ENCODE measurements around the gene PODXL2.

The PODXL2 gene

GRCh38 chr3:127658234-127658633, 29.2 kb downstream of the PODXL2 start:
- DNase-seq (ENCODE audit: low spot score) = no peak

- no peak for DNase-seq (ENCODE audit: low spot score)
Observed at GRCh38 chr3:127660621-127661251, 31.8 kb downstream of the PODXL2 start.

GRCh38 chr3:127661600-127661999, 32.6 kb downstream of the PODXL2 start:
- no peak for DNase-seq (ENCODE audit: low spot score)

- no peak for DNase-seq (ENCODE audit: low spot score)
Observed at GRCh38 chr3:127662001-127662469, 33.0 kb downstream of the PODXL2 start.

- no peak for DNase-seq (ENCODE audit: low spot score)
Observed at GRCh38 chr3:127663151-127663550, 34.2 kb downstream of the PODXL2 start.

- DNase-seq (ENCODE audit: low spot score) = no peak
Observed at GRCh38 chr3:127665165-127665564, 36.2 kb downstream of the PODXL2 start.

- DNase-seq (ENCODE audit: low spot score) = no peak
Observed at GRCh38 chr3:127665586-127665985, 36.6 kb downstream of the PODXL2 start.

- no peak for DNase-seq (ENCODE audit: low spot score)
Observed at GRCh38 chr3:127666676-127667075, 37.7 kb downstream of the PODXL2 start.

- no peak for DNase-seq (ENCODE audit: low spot score)
Observed at GRCh38 chr3:127667119-127667681, 38.2 kb downstream of the PODXL2 start.

- no peak for DNase-seq (ENCODE audit: low spot score)
Observed at GRCh38 chr3:127668906-127669305, 39.9 kb downstream of the PODXL2 start.

- DNase-seq (ENCODE audit: low spot score) = no peak
Observed at GRCh38 chr3:127669541-127670228, 40.7 kb downstream of the PODXL2 start.

- DNase-seq (ENCODE audit: low spot score) = no peak
Observed at GRCh38 chr3:127670229-127670559, 41.2 kb downstream of the PODXL2 start.

GRCh38 chr3:127670761-127671522, 42.0 kb downstream of the PODXL2 start:
- no peak for DNase-seq (ENCODE audit: low spot score)

GRCh38 chr3:127671523-127672428, 42.8 kb downstream of the PODXL2 start:
- DNase-seq (ENCODE audit: low spot score) = peak; percentile 19

GRCh38 chr3:127672429-127673190, 43.6 kb downstream of the PODXL2 start, which contains the start of gene ABTB1:
Gene ABTB1, plus strand, starts transcription at chr3:127672952. Its CDS starts 74 bp downstream, at chr3:127673026.
- DNase-seq (ENCODE audit: low spot score) = peak; percentile 86

- peak; percentile 49 for DNase-seq (ENCODE audit: low spot score)
Observed at GRCh38 chr3:127673191-127674100, 44.5 kb downstream of the PODXL2 start.

GRCh38 chr3:127674101-127674721, 45.2 kb downstream of the PODXL2 start:
- no peak for DNase-seq (ENCODE audit: low spot score)

- no peak for DNase-seq (ENCODE audit: low spot score)
Observed at GRCh38 chr3:127674790-127675189, 45.8 kb downstream of the PODXL2 start.

Data from CD4-positive, alpha-beta T cell treated with Interleukin-2 at 100 ng/mL for 4 hours (primary cell).